Posterior cingulate gyrus (tissue), 11 donors: ENCODE data around the gene ALG13.
A peak's percentile ranks its signal among the peaks of the same experiment; 100 is the strongest.
"Not testable (repeated sequence)": the region's sequence is repeated elsewhere in the genome, so short reads cannot be mapped to it uniquely, and the experiment has no call there.

Experiments used
- DNase-seq, 10 donors: peaks; one replicate each; pipeline versions ENCODE4 v3.0.0 to v3.0.0-alpha.2; 2020 to 2021; ENCODE audit warnings: mixed read lengths in 3 of 10
- intact Hi-C: fragments of 100-400 bp; cut with DNase I; formaldehyde crosslinking; loops from one replicate; pipeline ENCODE4 v1.15.1; 2023

The ALG13 gene

GRCh38 chrX:111680988-111681779 is at the start of gene ALG13:
TSS of gene ALG13 (plus strand) at chrX:111681170. CDS start at chrX:111681219, 49 bp downstream.
- intact Hi-C loops = no loop called here

DNA sequence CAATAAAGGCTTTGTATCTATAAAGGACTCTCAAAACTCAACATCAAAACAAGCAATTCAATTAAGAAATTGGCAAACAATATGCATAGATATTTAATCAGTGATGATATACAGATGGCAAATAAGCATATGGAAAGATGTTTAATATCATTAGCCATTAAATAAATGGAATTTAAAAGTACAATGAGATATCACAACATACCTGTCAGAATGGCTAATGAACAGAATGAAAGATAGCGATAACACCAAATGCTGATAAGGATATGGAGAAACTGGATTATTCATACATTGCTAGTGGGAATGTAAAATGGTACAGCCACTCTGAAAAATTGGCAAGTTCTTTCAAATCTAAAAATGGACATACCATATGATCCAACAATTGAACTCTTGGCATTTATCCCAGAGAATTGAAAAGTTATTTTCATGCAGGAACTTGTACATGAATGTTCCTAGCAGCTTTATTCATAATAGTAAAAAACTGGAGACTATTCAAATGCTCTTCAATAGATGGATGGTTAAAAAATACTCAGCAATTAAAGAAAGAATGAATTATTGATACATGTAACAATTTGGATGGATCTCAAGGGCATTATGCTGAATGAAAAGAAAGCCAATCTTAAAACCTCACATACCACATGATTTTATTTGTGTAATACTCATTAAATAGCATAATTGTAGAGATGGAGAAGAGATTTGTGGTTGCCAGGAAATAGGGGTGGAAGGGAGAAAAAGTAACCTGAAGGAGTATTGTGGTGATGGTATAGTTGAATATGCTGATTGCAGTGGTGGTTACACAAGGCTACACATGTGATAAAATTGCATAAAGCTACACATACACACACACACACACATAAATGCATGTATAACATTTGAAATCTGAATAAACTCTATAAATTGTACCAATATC is 45.9 kb upstream of the ALG13 start:
- intact Hi-C loops = no loop called here
- no peak for DNase-seq

More at GRCh38 chrX:111680988-111681779, at the start of gene ALG13:
- DNase-seq = peak; percentile 72 to 98 (median 85)

DNA sequence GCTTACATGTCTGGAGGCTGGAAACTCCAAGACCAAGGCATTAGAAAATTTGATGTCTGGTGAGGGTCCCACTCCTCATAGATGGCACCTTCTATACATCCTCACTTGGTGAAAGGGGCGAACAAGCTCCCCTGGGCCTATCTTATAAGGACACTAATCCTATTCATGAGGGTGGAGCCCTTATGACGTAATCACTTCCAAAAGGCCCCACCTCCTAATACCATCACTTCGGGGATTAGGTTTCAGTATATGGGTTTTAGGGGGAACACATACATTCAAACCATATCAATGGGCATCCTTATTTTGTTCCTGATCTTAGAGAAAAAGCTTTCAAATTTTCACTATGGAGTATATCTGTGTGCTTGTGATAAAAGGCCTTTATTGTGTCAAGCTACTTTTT is 39.0 kb upstream of the ALG13 start:
- no peak for DNase-seq
- intact Hi-C loops = no loop called here

- DNase-seq, intact Hi-C loops: not testable (repeated sequence)
Observed at GRCh38 chrX:111645165-111645564, 35.8 kb upstream of the ALG13 start.

DNA sequence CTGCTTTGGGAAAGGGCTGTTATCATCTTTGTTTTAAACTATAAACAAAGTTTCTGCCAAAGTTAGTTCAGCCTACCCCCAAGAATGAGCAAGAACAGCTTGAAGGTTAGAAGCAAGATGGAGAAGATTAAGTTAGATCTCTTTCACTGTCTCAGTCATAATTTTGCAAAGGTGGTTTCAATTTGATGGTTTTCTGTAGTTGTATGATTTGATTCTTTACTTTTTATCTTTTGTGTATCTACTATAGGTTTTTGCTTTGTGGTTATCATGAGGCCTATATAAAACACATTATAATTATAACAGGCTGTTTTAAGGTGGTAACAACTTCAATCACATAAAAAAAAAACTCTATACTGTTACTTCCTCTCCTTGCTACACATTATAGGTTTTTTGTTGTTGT is 35.4 kb upstream of the ALG13 start:
- intact Hi-C loops = no loop called here
- DNase-seq = no peak

- DNase-seq = no peak
- intact Hi-C loops = no loop called here
Observed at GRCh38 chrX:111646515-111646914, 34.5 kb upstream of the ALG13 start.

DNA sequence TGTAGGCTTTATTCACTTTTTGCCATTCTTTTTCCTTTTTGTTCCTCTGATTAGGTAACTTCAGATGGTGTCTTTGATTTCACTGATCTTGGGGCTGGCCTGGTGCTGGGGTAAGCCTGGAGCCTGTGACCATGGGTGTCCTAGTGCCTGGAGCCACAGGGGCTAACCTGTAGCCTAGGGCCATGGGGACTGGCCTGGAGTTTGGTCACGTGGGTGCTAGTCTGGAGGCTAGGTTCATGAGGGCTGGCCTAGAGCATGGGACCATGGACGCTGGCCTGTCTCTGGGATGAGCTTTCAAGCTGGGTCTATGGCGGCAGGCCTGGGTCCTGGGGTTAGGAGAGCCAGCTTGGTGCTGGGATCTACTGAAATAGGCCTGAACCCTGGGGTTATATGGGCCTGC is 32.2 kb upstream of the ALG13 start:
- intact Hi-C loops = no loop called here
- peak in 1 of 10 donors; percentile 61 for DNase-seq

DNA sequence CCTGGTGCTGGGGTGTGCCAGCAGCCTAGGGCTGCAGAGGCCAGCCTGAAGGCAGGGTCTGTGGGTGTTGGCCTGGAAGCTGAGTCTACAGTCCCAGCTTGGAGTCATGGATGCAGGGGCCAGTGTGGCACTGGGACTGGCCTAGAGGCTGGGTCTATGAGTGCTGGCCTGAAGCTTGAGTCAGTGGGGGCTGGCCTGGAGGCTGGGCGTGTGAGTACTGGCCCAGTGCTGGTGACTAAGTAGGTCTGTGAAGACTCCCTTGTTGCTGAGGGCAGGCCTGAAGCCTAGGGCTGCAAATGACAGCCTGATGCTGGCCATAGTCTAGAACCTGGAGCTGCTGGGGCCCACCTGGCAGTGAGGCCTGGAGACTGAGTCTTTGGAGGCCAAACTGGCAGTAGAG is 31.3 kb upstream of the ALG13 start:
- intact Hi-C loops = no loop called here
- no peak for DNase-seq

GRCh38 chrX:111650845-111651244 is 30.1 kb upstream of the ALG13 start:
- no peak for DNase-seq
- intact Hi-C loops = no loop called here

DNA sequence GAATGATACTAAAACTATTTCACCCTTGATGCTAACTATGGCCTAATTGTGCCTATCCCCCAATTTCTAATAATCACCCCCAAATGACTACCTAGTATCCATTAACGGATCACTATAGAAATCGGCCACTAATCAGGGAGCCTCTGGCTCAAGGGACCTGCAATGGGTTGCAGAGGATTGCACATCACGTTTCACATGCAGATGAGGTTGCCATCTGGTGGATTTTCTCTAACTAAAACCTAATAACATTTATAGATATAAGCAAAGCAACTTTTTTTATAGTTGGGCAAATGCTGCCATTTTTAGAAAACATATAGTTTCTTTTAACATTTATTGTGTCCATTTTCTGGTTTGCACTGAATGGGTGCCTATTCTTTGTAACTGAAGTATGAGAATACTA is 28.3 kb upstream of the ALG13 start:
- intact Hi-C loops = no loop called here
- DNase-seq = no peak

DNA sequence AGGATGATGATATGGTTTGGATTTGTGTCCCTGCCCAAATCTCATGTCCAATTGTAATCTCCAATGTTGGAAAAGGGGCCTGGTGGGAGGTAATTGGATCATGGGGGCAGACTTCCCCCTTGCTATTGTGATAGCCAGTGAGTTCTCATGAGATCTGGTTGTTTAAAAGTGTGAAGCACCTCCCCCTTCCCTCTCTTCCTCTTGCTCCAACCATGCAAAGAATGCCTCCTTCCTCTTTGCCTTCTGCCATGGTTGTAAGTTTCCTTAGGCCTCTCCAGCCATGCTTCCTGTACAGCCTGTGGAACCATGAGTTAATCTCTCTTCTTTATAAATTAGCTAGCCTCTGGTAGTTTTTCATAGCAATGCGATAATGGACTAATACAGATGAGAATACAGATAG is 19.7 kb upstream of the ALG13 start:
- intact Hi-C loops = no loop called here
- DNase-seq = no peak

GRCh38 chrX:111662292-111662691 is 18.7 kb upstream of the ALG13 start:
- intact Hi-C loops = no loop called here
- DNase-seq = no peak

GRCh38 chrX:111671668-111672067 is 9.3 kb upstream of the ALG13 start:
- no peak for DNase-seq

GRCh38 chrX:111687305-111687704 is 6.3 kb downstream of the ALG13 start:
- intact Hi-C loops = no loop called here

More at GRCh38 chrX:111671668-111672067, 9.3 kb upstream of the ALG13 start:
- intact Hi-C loops = no loop called here

DNA sequence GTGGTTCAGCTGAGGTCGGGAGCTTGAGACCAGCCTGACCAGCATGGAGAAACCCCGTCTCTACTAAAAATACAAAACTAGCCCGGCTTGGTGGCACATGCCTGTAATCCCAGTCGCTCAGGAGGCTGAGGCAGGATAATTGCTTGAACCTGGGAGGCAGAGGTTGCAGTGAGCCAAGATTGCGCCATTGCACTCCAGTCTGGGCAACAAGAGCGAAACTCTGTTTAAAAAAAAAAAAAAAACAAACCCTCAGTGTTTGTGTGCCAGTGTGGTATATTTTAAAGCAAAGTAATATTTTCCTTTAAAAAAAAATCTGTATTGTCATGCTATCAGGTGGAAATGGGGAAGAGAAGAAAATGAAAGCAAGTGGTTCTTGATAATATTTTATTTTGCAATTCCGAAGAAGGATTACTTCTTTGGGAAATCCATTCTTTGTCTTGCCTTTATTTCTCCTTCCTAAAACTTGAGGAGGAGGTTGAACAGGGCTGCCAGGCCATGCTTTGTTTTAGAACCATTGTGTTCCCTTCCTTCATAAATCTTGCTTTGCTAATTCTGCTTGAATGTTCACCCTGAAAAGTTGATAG is 14.4 kb downstream of the ALG13 start:
- DNase-seq = no peak
- intact Hi-C loops = no loop called here

More at GRCh38 chrX:111687305-111687704, 6.3 kb downstream of the ALG13 start:
- no peak for DNase-seq

- intact Hi-C loops = no loop called here
- no peak for DNase-seq
Observed at GRCh38 chrX:111719426-111720210, 38.6 kb downstream of the ALG13 start.

DNA sequence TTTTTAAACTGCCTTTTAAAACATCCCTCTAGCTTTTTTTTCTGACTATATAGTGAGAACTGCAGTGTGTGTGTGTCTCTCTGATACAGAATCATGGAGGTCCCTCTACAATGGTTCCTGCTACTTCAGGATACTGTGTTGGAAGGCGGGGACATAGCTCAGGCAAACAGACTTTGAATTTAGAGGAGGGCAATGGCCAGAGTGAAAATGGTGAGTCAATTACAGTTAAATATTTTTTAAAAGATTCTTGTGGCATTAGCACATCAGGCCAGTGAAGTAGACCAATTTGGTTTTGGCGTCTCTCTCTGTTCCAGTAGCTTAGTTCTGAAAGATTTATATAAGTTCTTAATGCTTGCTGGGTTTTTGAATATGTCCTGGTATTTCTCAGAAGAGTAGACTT is 47.1 kb downstream of the ALG13 start:
- intact Hi-C loops = no loop called here
- no peak for DNase-seq

- no peak for DNase-seq
- intact Hi-C loops = no loop called here
Observed at GRCh38 chrX:111731351-111731750, 50.4 kb downstream of the ALG13 start.

DNA sequence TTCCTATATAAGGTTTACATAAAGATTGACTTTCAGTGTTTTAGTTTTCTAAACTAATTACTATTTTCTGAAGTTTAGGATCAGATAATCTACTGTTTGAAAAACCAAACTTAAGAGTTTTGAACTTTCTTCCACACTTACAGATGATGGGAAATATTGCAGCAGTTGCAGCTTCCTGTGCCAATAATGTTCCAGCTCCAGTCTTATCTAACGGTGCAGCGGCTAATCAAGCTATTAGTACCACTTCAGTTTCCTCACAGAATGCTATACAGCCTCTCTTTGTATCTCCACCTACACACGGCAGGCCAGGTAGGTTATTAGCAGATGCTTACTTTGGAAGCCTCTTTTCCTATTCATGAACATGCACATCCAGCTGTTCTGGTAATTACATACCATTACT is 55.6 kb downstream of the ALG13 start:
- intact Hi-C loops = no loop called here
- DNase-seq = no peak

DNA sequence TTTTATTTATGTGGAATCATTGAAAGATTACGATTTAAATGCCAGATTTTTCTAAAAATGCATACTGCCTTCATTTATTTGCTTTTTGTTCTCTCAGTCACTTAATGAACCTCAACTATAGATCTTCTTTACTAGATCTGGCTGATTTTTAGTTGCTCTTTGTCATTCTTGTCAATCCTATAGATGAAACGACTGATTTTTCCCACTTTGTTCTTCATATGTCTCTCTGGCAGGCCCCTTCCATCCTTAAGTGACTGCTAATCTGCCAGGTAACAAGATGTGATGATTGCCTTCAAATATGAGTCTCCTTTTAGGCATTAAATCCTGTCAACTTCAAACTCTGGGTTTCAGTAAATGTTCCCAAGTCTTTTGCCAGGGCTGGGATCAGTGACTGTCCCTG is 61.0 kb downstream of the ALG13 start:
- intact Hi-C loops = no loop called here
- DNase-seq = no peak
